IMR-90 (cell line): ENCODE results near the gene POLD1. TPM values are rescaled to one million over a fixed set of nuclear protein-coding genes. Genes with fewer than 3 reads are reported as not detected.

Experiments
- ATAC-seq: fragments of 200-7000 bp; cut with Tn5 transposase; 2 replicates; pipeline ENCODE4 v1.9.1; 2020; ENCODE audit warnings: low read depth, mild to moderate bottlenecking, moderate library complexity
- BruUV-seq: library from RNA; stranded (reverse); fragments of 400-500 nt; replicated peaks from 2 replicates; lab custom pipeline; 2021; lab: Mats Ljungman, UMichigan
- CTCF ChIA-PET: fragments of 300-600 bp; formaldehyde crosslinking; extraction: SDS; loops from one replicate; lab custom pipeline; 2021; ENCODE audit warnings: antibody characterized with exemption; lab: Yijun Ruan, JAX
- POLR2A ChIA-PET: fragments of 300-600 bp; sonication (Branson Sonifier 250); formaldehyde crosslinking; loops from one replicate; lab custom pipeline; 2022; ENCODE audit warnings: antibody characterized with exemption; ENCODE audit not compliant: unreplicated experiment; lab: Charles Lee
- DNase-seq: peaks from one replicate; pipeline ENCODE4 v3.0.0; 2013
- H2AFZ ChIP-seq: replicated peaks from 2 replicates; pipeline ENCODE3; 2013; ENCODE audit warnings: low read length, mild to moderate bottlenecking; ENCODE audit not compliant: poor library complexity
- H2AK5ac ChIP-seq: 2 replicates; pipeline ENCODE4 v1.6.1; 2013; ENCODE audit warnings: low read depth, low read length, inconsistent platforms
- H2AK9ac ChIP-seq: replicated peaks from 2 replicates; pipeline ENCODE3; 2013; ENCODE audit warnings: mild to moderate bottlenecking, low read depth, low read length, moderate library complexity; ENCODE audit not compliant: poor library complexity
- H2BK120ac ChIP-seq: 2 replicates; pipeline ENCODE4 v1.6.1; 2013; ENCODE audit warnings: low read depth, low read length, inconsistent platforms
- H2BK15ac ChIP-seq: 3 replicates; pipeline ENCODE4 v1.6.1; 2013; ENCODE audit warnings: low read depth, low read length, inconsistent platforms
- H2BK20ac ChIP-seq: 2 replicates; pipeline ENCODE4 v1.6.1; 2013; ENCODE audit warnings: low read depth, mild to moderate bottlenecking, inconsistent platforms, low read length, moderate library complexity
- H2BK5ac ChIP-seq: 2 replicates; pipeline ENCODE4 v1.6.1; 2013; ENCODE audit warnings: mild to moderate bottlenecking, low read depth, low read length, inconsistent platforms; ENCODE audit not compliant: poor library complexity, severe bottlenecking
- H3K14ac ChIP-seq: replicated peaks from 2 replicates; pipeline ENCODE4 v1.6.1; 2013; ENCODE audit warnings: low read depth, low read length, inconsistent platforms
- H3K18ac ChIP-seq: 2 replicates; pipeline ENCODE4 v1.6.1; 2013; ENCODE audit warnings: low read depth, low read length, control low read depth
- H3K23ac ChIP-seq: 2 replicates; pipeline ENCODE4 v1.6.1; 2013; ENCODE audit warnings: low read depth, low read length, inconsistent platforms
- H3K27ac ChIP-seq: 2 replicates; pipeline ENCODE4 v1.5.1; 2013; ENCODE audit warnings: mild to moderate bottlenecking, control low read depth, low read length; ENCODE audit not compliant: insufficient read depth
- H3K27me3 ChIP-seq: 2 replicates; pipeline ENCODE4 v1.6.1; 2013; ENCODE audit warnings: low read length; ENCODE audit not compliant: control insufficient read depth, insufficient read depth
- H3K36me3 ChIP-seq: 2 replicates; pipeline ENCODE4 v1.6.1; 2013; ENCODE audit warnings: low read length, mixed read lengths; ENCODE audit not compliant: control insufficient read depth, insufficient read depth
- H3K4ac ChIP-seq: 2 replicates; pipeline ENCODE4 v1.6.1; 2013; ENCODE audit warnings: low read depth, low read length, inconsistent platforms
- H3K4me1 ChIP-seq: 2 replicates; pipeline ENCODE4 v1.6.1; 2013; ENCODE audit warnings: low read length, mixed read lengths; ENCODE audit not compliant: control insufficient read depth, insufficient read depth
- H3K4me2 ChIP-seq: 2 replicates; pipeline ENCODE4 v1.6.1; 2013; ENCODE audit warnings: low read depth, mild to moderate bottlenecking, control low read depth, low read length, moderate library complexity
- H3K4me3 ChIP-seq: 2 replicates; pipeline ENCODE4 v1.5.1; 2013; ENCODE audit warnings: low read depth, mild to moderate bottlenecking, control low read depth, low read length, moderate library complexity; ENCODE audit not compliant: insufficient read depth
- H3K56ac ChIP-seq: 2 replicates; pipeline ENCODE4 v1.6.1; 2013; ENCODE audit warnings: low read length, inconsistent platforms; ENCODE audit not compliant: insufficient read depth; ENCODE audit errors: extremely low read depth
- H3K79me1 ChIP-seq, 2 experiments: 2 replicates each; pipeline ENCODE4 v1.6.1; 2013; ENCODE audit warnings: low read length in 2 of 2, inconsistent platforms in 1 of 2, low read depth in 1 of 2
- H3K9ac ChIP-seq: 2 replicates; pipeline ENCODE4 v1.6.1; 2013; ENCODE audit warnings: low read depth, low read length, control low read depth
- H3K9me1 ChIP-seq: 2 replicates; pipeline ENCODE4 v1.6.1; 2013; ENCODE audit warnings: low read length, inconsistent platforms; ENCODE audit not compliant: insufficient read depth
- H3K9me3 ChIP-seq: 2 replicates; pipeline ENCODE4 v1.6.1; 2013; ENCODE audit warnings: low read length; ENCODE audit not compliant: control insufficient read depth, insufficient read depth
- H4K20me1 ChIP-seq: 2 replicates; pipeline ENCODE4 v1.6.1; 2013; ENCODE audit warnings: low read length, inconsistent platforms; ENCODE audit not compliant: insufficient read depth
- H4K5ac ChIP-seq: 2 replicates; pipeline ENCODE4 v1.6.1; 2013; ENCODE audit warnings: mild to moderate bottlenecking, low read depth, low read length, control low read depth
- H4K8ac ChIP-seq, 2 experiments: 2 replicates each; pipeline ENCODE4 v1.6.1; 2013; ENCODE audit warnings: low read depth in 2 of 2, low read length in 2 of 2, control low read depth in 1 of 2, inconsistent platforms in 1 of 2
- H4K91ac ChIP-seq: 2 replicates; pipeline ENCODE4 v1.6.1; 2013; ENCODE audit warnings: low read depth, low read length, inconsistent platforms; ENCODE audit not compliant: insufficient read depth
- BHLHE40 ChIP-seq: fragments of 150-350 bp; IDR thresholded peaks from 2 replicates; pipeline ENCODE4 v1.6.1; 2016; ENCODE audit warnings: mild to moderate bottlenecking, low read depth, low read length
- FOS ChIP-seq: fragments of 150-350 bp; IDR thresholded peaks from 2 replicates; pipeline ENCODE4 v1.6.1; 2016; ENCODE audit warnings: low read depth, low read length
- MAFK ChIP-seq: IDR thresholded peaks from 2 replicates; pipeline ENCODE4 v1.6.1; 2012; ENCODE audit warnings: low read depth, low read length, improper control_type of control experiment
- MXI1 ChIP-seq: IDR thresholded peaks from 2 replicates; pipeline ENCODE4 v1.6.1; 2012; ENCODE audit warnings: low read depth, mild to moderate bottlenecking, low read length, moderate library complexity, borderline replicate concordance
- NFE2L2 ChIP-seq: fragments of 150-350 bp; IDR thresholded peaks from 2 replicates; pipeline ENCODE4 v1.6.1; 2016; ENCODE audit warnings: low read depth, mild to moderate bottlenecking, low read length
- RAD21 ChIP-seq: IDR thresholded peaks from 2 replicates; pipeline ENCODE4 v1.6.1; 2012; ENCODE audit warnings: low read length, improper control_type of control experiment
- RCOR1 ChIP-seq: IDR thresholded peaks from 2 replicates; pipeline ENCODE4 v1.6.1; 2012; ENCODE audit warnings: mild to moderate bottlenecking, low read length, improper control_type of control experiment; ENCODE audit not compliant: insufficient replicate concordance
- RFX5 ChIP-seq: IDR thresholded peaks from 2 replicates; pipeline ENCODE4 v1.8.0; 2012; ENCODE audit warnings: low read depth, mild to moderate bottlenecking, low read length, moderate library complexity
- USF2 ChIP-seq: fragments of 150-350 bp; IDR thresholded peaks from 2 replicates; pipeline ENCODE4 v1.6.1; 2017; ENCODE audit warnings: mild to moderate bottlenecking, antibody characterized with exemption, low read length, low read depth
- WGBS, 2 experiments: methylation state at CpG; one replicate each; pipeline versions ENCODE4 v1.1.5 to v1.1.7; 2013; ENCODE audit warnings: missing lambda C conversion rate in 2 of 2; ENCODE audit not compliant: insufficient read length in 1 of 2; ENCODE audit errors: extremely low coverage in 2 of 2; 5-methylcytosine and 5-hydroxymethylcytosine counted together
- dilution Hi-C: fragments of 300-500 bp; cut with HindIII; formaldehyde crosslinking; loops from one replicate; pipeline ENCODE4 v1.14.3; 2018; ENCODE audit warnings: low sequenced_read_pairs; ENCODE audit not compliant: unreplicated experiment
- in situ Hi-C: fragments of 300-500 bp; cut with MboI; formaldehyde crosslinking; loops from 3 replicates; pipeline ENCODE4 v1.14.3; 2019; ENCODE audit warnings: low sequenced_read_pairs, inconsistent platforms, mixed read lengths
- intact Hi-C: fragments of 100-400 bp; cut with micrococcal nuclease; formaldehyde crosslinking; loops from 2 replicates; pipeline ENCODE4 v1.10.0; 2022
- polyA plus RNA-seq, 3 experiments: library from polyadenylated mRNA; depleted of rRNA; stranded (reverse); fragments of >200 nt; gene quantifications; 2 replicates each; pipeline ENCODE4 v1.2.3, GENCODE V29; 2012; ENCODE audit warnings: low replicate concordance in 1 of 3
- total RNA-seq: library from RNA; depleted of rRNA; stranded (reverse); fragments of >200 nt; gene quantifications from 2 replicates; pipeline ENCODE4 v1.2.3, GENCODE V29; 2012

Gene POLD1
- total and polyA plus RNA-seq, 2 of the 4 experiments (the other 2 are of a cell fraction): 13.8 to 28.9 TPM

GRCh38 chr19:50406156-50406820 is 22.1 kb downstream of the POLD1 start:
- Histone ChIP-seq H3K9me3 (no peaks in the 10 kb centered on the region), H2AK5ac (no peak overlapping the region), H2BK20ac (no peak overlapping the region), H3K27ac (no peak overlapping the region), H3K23ac (no peak overlapping the region), H2BK15ac (no peak overlapping the region), H3K9ac (no peak overlapping the region), H3K4me1 (no peaks in the 10 kb centered on the region), H3K36me3 (peaks cover 14% of the 10 kb centered on the region), H2BK120ac (no peak overlapping the region), H3K4ac (no peak overlapping the region), H3K27me3 (no peaks in the 10 kb centered on the region), H4K20me1 (no peaks in the 10 kb centered on the region), H3K56ac (no peak overlapping the region), H3K4me2 (no peak overlapping the region), H3K18ac (no peak overlapping the region), H3K14ac (no peak overlapping the region), H3K4me3 (no peak overlapping the region), H4K5ac (no peak overlapping the region), H3K9me1 (no peaks in the 10 kb centered on the region; the same call in 1 of the 2 replicates), H4K91ac (no peak overlapping the region), H2AK9ac (no peak overlapping the region), H2AFZ (no peak overlapping the region), H3K79me1 (no peaks in the 10 kb centered on the region), H4K8ac (no peak overlapping the region), H2BK5ac (no peak overlapping the region)
- dilution Hi-C loops: no loop called here
- POLR2A ChIA-PET: no interaction called here
- no peak for ATAC-seq
- WGBS, 2 experiments: 85% methylated on average over 8 of the region's 22 CpGs; no CpG with 5 or more reads in 1 of the 2 experiments
- no peak for DNase-seq
- CTCF ChIA-PET: no interaction called here
- TF ChIP-seq MXI1 (no peak), RFX5 (no peak), RAD21 (no peak), MAFK (no peak), NFE2L2 (no peak), FOS (no peak), USF2 (no peak), RCOR1 (no peak), BHLHE40 (no peak)
- in situ Hi-C loops: no loop called here
- intact Hi-C loops: no loop called here
- no TSS peak for BruUV-seq
